Neural cell (in vitro differentiated cells): ENCODE results near the gene SPRY4. TPM values are rescaled to one million over a fixed set of nuclear protein-coding genes. Genes with fewer than 3 reads are reported as not detected.

Source experiments
- H2AFZ ChIP-seq: fragments of 200-600, 300-800 bp; sonication (generic), shearing (Covaris generic); 2 replicates; pipeline ENCODE4 v1.6.0; 2014; ENCODE audit warnings: low read depth, mild to moderate bottlenecking, antibody characterized with exemption, low read length, moderate library complexity
- H3F3A ChIP-seq: fragments of 200-600 bp; shearing (Covaris generic); 2 replicates; pipeline ENCODE4 v1.6.1; 2016; ENCODE audit warnings: mild to moderate bottlenecking, moderate library complexity, mixed read lengths, antibody characterized with exemption, low read length; ENCODE audit not compliant: insufficient read depth, poor library complexity, severe bottlenecking
- H3K27ac ChIP-seq: fragments of 200-600, 300-800 bp; sonication (generic), shearing (Covaris generic); 2 replicates; pipeline ENCODE4 v1.5.1; 2014; ENCODE audit warnings: mild to moderate bottlenecking, low read length, moderate library complexity
- H3K27me3 ChIP-seq: fragments of 300-800, 200-600 bp; sonication (generic), shearing (Covaris generic); 2 replicates; pipeline ENCODE4 v1.6.0; 2014; ENCODE audit warnings: mild to moderate bottlenecking, low read depth, low read length, moderate library complexity; ENCODE audit not compliant: insufficient read depth
- H3K36me3 ChIP-seq: fragments of 300-800, 200-600 bp; sonication (generic), shearing (Covaris generic); 2 replicates; pipeline ENCODE4 v1.5.1; 2014; ENCODE audit warnings: mild to moderate bottlenecking, antibody characterized with exemption, low read length, moderate library complexity; ENCODE audit not compliant: insufficient read depth
- H3K4me2 ChIP-seq: fragments of 300-800, 200-600 bp; sonication (generic), shearing (Covaris generic); 2 replicates; pipeline ENCODE4 v1.6.0; 2014; ENCODE audit warnings: mild to moderate bottlenecking, low read length
- H3K4me3 ChIP-seq: fragments of 300-800, 200-600 bp; sonication (generic), shearing (Covaris generic); 2 replicates; pipeline ENCODE4 v1.5.1; 2014; ENCODE audit warnings: mild to moderate bottlenecking, low read length, moderate library complexity
- H3K79me2 ChIP-seq: fragments of 200-600 bp; shearing (Covaris generic); replicated peaks from 2 replicates; pipeline ENCODE4 v1.6.0; 2014; ENCODE audit warnings: mild to moderate bottlenecking, low read length, moderate library complexity; ENCODE audit not compliant: insufficient read depth
- H3K9ac ChIP-seq: fragments of 300-800, 200-600 bp; sonication (generic), shearing (Covaris generic); 2 replicates; pipeline ENCODE4 v1.6.1; 2016; ENCODE audit warnings: mild to moderate bottlenecking, low read length, mixed read lengths
- H3K9me2 ChIP-seq: fragments of 200-600 bp; shearing (Covaris generic); 2 replicates; pipeline ENCODE4 v1.6.1; 2016; ENCODE audit warnings: mild to moderate bottlenecking, low read length, mixed read lengths; ENCODE audit not compliant: insufficient read depth
- H3K9me3 ChIP-seq: fragments of 200-600, 300-800 bp; sonication (generic), shearing (Covaris generic); 2 replicates; pipeline ENCODE4 v1.6.1; 2016; ENCODE audit warnings: mild to moderate bottlenecking, mixed run types, low read length, moderate library complexity, mixed read lengths
- H4K20me1 ChIP-seq: fragments of 200-600 bp; shearing (Covaris generic); 2 replicates; pipeline ENCODE4 v1.6.1; 2016; ENCODE audit warnings: mild to moderate bottlenecking, mixed run types; ENCODE audit not compliant: insufficient read depth
- EP300 ChIP-seq: fragments of 450-650 bp; conservative IDR thresholded peaks from 2 replicates; pipeline ENCODE4 v1.6.1; 2014; ENCODE audit warnings: antibody characterized with exemption, mild to moderate bottlenecking, moderate library complexity; ENCODE audit not compliant: poor library complexity, severe bottlenecking
- EZH2 ChIP-seq: fragments of 200-600, 300-800 bp; shearing (Covaris generic), sonication (generic); IDR thresholded peaks from 2 replicates; pipeline ENCODE4 v1.6.1; 2014; ENCODE audit warnings: antibody characterized with exemption, low read length, borderline replicate concordance, mild to moderate bottlenecking; ENCODE audit not compliant: insufficient read depth, poor library complexity, severe bottlenecking
- MXI1 ChIP-seq: fragments of 450-650 bp; conservative IDR thresholded peaks from 2 replicates; pipeline ENCODE4 v1.6.1; 2014; ENCODE audit warnings: antibody characterized with exemption, mild to moderate bottlenecking; ENCODE audit not compliant: poor library complexity, severe bottlenecking
- POLR2AphosphoS5 ChIP-seq: IDR thresholded peaks from 2 replicates; pipeline ENCODE4 v1.6.1; 2012
- SMC3 ChIP-seq: fragments of 450-650 bp; conservative IDR thresholded peaks from 2 replicates; pipeline ENCODE4 v1.6.1; 2014; ENCODE audit warnings: antibody characterized with exemption, mild to moderate bottlenecking, moderate library complexity; ENCODE audit not compliant: poor library complexity
- TAF1 ChIP-seq: IDR thresholded peaks from 2 replicates; pipeline ENCODE4 v1.6.1; 2012; ENCODE audit warnings: low read depth
- polyA plus RNA-seq: library from polyadenylated mRNA; depleted of rRNA; stranded (reverse); fragments of >200 nt; gene quantifications from 2 replicates; pipeline ENCODE4 v1.2.3, GENCODE V29; 2014
- TF ChIP-seq, protein P1 (sequence below): IDR thresholded peaks from 2 replicates; pipeline ENCODE4 v1.6.1; 2012; ENCODE audit warnings: borderline replicate concordance
- TF ChIP-seq, protein P2 (sequence below): fragments of 450-650 bp; IDR thresholded peaks from 2 replicates; pipeline ENCODE4 v1.5.1; 2014; ENCODE audit warnings: antibody characterized with exemption, mild to moderate bottlenecking, moderate library complexity; ENCODE audit not compliant: poor library complexity, severe bottlenecking

The SPRY4 gene
- polyA plus RNA-seq, 1 donor from 2014 or later = 0.47 TPM

DNA sequence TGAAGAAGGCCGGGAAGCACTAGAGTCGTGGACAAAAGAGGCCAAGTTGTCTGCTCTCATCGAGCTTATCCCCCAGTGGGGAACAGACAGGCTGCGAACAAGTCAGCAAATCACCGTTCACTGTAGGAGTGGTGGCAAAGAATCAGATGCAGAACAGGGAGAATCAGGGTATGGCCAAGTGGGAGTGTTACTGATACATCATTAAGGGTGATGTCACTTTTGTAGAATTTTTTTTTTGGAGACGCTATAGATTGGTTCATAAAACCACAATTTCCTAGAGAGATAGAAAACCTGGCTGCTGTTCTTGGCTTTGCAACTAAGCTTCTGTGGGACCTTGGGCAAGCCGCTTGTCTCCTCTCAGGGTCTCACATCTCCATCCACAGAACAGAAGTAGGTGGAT, 21.3 kb downstream of the SPRY4 start:
- H3K9ac ChIP-seq = no peak overlapping the region
- H3K79me2 ChIP-seq = no peaks in the 10 kb centered on the region
- H4K20me1 ChIP-seq = no peaks in the 10 kb centered on the region
- H3K9me3 ChIP-seq = no peaks in the 10 kb centered on the region
- no peak overlapping the region for H3K4me2 ChIP-seq
- no peak overlapping the region for H3K4me3 ChIP-seq
- no peaks in the 10 kb centered on the region for H3K36me3 ChIP-seq
- no peak overlapping the region for H2AFZ ChIP-seq
- no peaks in the 10 kb centered on the region for H3K9me2 ChIP-seq
- TF ChIP-seq SMC3 = no peak
- TF ChIP-seq, protein P1, sequence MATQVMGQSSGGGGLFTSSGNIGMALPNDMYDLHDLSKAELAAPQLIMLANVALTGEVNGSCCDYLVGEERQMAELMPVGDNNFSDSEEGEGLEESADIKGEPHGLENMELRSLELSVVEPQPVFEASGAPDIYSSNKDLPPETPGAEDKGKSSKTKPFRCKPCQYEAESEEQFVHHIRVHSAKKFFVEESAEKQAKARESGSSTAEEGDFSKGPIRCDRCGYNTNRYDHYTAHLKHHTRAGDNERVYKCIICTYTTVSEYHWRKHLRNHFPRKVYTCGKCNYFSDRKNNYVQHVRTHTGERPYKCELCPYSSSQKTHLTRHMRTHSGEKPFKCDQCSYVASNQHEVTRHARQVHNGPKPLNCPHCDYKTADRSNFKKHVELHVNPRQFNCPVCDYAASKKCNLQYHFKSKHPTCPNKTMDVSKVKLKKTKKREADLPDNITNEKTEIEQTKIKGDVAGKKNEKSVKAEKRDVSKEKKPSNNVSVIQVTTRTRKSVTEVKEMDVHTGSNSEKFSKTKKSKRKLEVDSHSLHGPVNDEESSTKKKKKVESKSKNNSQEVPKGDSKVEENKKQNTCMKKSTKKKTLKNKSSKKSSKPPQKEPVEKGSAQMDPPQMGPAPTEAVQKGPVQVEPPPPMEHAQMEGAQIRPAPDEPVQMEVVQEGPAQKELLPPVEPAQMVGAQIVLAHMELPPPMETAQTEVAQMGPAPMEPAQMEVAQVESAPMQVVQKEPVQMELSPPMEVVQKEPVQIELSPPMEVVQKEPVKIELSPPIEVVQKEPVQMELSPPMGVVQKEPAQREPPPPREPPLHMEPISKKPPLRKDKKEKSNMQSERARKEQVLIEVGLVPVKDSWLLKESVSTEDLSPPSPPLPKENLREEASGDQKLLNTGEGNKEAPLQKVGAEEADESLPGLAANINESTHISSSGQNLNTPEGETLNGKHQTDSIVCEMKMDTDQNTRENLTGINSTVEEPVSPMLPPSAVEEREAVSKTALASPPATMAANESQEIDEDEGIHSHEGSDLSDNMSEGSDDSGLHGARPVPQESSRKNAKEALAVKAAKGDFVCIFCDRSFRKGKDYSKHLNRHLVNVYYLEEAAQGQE = no peak
- no peaks in the 10 kb centered on the region for H3F3A ChIP-seq
- H3K27ac ChIP-seq = no peak overlapping the region
- no peaks in the 10 kb centered on the region for H3K27me3 ChIP-seq

DNA sequence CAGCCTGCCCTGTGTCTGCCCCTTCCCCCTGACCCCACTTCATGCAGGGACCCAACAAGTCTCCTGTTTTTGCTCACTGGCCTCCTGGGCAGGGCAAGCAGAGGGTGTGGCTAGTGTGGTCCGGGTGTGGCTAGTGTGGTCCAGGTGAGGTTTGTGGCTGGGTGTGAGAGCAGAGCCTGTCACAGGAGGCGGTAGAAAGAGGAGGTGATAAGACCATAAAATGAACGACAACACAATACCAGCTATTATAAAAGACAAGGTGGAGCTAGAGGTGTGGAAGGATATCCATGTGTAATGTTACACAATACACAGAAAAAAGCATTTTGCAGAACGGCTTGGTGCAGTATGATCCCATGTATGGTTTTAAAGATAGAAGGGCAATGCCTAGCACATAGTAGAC, 23.3 kb downstream of the SPRY4 start:
- no peak overlapping the region for H2AFZ ChIP-seq
- no peak overlapping the region for H3K9ac ChIP-seq
- H3K4me2 ChIP-seq = no peak overlapping the region
- no peaks in the 10 kb centered on the region for H3K9me2 ChIP-seq
- no peak overlapping the region for H3K4me3 ChIP-seq
- H3K9me3 ChIP-seq = no peaks in the 10 kb centered on the region
- no peaks in the 10 kb centered on the region for H3F3A ChIP-seq
- H4K20me1 ChIP-seq = no peaks in the 10 kb centered on the region
- no peak overlapping the region for H3K27ac ChIP-seq
- H3K27me3 ChIP-seq = no peaks in the 10 kb centered on the region
- TF ChIP-seq MXI1 = no peak
- no peak for TF ChIP-seq POLR2AphosphoS5
- TF ChIP-seq SMC3 = no peak
- TF ChIP-seq EP300 = no peak
- H3K36me3 ChIP-seq = no peaks in the 10 kb centered on the region
- no peaks in the 10 kb centered on the region for H3K79me2 ChIP-seq

DNA sequence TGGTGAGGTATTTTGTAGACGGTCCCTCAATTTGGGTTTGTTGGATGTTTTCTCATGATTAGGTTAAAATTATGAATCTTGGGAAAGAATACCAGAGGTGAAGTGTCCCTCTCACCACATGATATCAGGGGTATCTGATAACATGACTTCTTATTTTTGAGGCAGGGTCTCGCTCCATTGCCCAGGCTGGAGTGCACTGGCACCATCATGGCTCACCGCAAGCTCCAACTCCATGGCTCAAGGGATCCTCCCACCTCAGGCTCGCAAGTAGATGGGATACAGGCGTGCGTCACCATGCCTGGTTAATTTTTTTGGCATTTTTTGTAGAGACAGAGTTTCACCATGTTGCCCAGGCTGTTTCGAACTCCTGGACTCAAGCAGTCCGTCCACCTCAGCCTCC, 24.1 kb downstream of the SPRY4 start:
- no peaks in the 10 kb centered on the region for H3K36me3 ChIP-seq
- TF ChIP-seq MXI1 (no peak), EZH2 (no peak), SMC3 (no peak), TAF1 (no peak)
- TF ChIP-seq, protein P2, sequence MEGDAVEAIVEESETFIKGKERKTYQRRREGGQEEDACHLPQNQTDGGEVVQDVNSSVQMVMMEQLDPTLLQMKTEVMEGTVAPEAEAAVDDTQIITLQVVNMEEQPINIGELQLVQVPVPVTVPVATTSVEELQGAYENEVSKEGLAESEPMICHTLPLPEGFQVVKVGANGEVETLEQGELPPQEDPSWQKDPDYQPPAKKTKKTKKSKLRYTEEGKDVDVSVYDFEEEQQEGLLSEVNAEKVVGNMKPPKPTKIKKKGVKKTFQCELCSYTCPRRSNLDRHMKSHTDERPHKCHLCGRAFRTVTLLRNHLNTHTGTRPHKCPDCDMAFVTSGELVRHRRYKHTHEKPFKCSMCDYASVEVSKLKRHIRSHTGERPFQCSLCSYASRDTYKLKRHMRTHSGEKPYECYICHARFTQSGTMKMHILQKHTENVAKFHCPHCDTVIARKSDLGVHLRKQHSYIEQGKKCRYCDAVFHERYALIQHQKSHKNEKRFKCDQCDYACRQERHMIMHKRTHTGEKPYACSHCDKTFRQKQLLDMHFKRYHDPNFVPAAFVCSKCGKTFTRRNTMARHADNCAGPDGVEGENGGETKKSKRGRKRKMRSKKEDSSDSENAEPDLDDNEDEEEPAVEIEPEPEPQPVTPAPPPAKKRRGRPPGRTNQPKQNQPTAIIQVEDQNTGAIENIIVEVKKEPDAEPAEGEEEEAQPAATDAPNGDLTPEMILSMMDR = no peak
- TF ChIP-seq, protein P1 = no peak
- H3K9me2 ChIP-seq = no peaks in the 10 kb centered on the region
- no peaks in the 10 kb centered on the region for H3K79me2 ChIP-seq
- H3K27me3 ChIP-seq = no peaks in the 10 kb centered on the region
- H3K9me3 ChIP-seq = no peaks in the 10 kb centered on the region
- no peak overlapping the region for H3K4me2 ChIP-seq
- no peak overlapping the region for H2AFZ ChIP-seq
- no peaks in the 10 kb centered on the region for H4K20me1 ChIP-seq
- H3K27ac ChIP-seq = no peak overlapping the region
- H3F3A ChIP-seq = no peaks in the 10 kb centered on the region
- no peak overlapping the region for H3K4me3 ChIP-seq
- H3K9ac ChIP-seq = no peak overlapping the region
